Bone marrow (tissue), 2 donors: ENCODE measurements around the gene OTOGL.
"Not testable (repeated sequence)": the region's sequence is repeated elsewhere in the genome, so short reads cannot be mapped to it uniquely, and the experiment has no call there.

Experiments used
- DNase-seq, 2 donors: peaks; one replicate each; lab custom pipeline; 2025; lab: John Stamatoyannopoulos, UW

OTOGL gene

GRCh38 chr12:80135624-80136023 is 36.3 kb downstream of the OTOGL start:
- DNase-seq: no peak

DNA sequence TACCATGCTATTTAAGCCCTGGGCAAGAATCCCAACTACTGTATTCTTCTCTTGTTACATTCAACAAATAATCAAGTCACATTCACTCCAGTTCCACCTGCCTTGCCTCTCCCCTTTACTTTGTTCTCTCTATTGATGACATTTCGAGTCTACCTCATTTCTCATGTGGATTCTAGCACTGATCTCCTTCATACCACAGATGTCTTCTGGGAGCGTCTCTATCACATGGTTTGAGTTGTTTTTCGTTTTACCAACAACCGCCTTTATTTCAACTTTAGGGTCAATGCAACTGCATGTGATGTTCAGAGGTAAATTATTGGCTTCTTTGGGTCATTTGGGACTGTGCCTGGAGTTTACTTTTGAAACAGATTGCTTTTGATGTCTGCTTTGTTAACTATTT is 40.7 kb downstream of the OTOGL start:
- no peak for DNase-seq

DNA sequence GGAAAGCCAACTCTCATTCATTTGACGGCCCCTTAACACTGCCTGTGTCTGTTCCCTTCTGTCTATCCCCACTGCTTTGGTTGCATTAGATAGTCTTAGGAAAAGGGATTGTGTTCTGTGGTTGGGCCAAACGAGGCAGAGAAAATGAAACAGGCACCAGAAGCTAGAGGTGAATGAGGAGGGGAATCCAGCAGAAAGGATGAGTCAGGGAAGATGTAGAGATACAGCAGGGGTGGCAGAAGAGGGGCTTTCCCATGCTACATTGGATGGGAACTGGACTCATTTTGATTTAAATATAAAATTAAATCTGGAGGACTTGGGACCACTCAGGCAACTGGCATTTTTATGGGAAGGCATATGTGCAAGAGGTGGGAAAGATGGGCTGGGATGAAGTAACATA is 43.3 kb downstream of the OTOGL start:
- DNase-seq: no peak

GRCh38 chr12:80143537-80143936 is 44.2 kb downstream of the OTOGL start:
- DNase-seq: no peak

DNA sequence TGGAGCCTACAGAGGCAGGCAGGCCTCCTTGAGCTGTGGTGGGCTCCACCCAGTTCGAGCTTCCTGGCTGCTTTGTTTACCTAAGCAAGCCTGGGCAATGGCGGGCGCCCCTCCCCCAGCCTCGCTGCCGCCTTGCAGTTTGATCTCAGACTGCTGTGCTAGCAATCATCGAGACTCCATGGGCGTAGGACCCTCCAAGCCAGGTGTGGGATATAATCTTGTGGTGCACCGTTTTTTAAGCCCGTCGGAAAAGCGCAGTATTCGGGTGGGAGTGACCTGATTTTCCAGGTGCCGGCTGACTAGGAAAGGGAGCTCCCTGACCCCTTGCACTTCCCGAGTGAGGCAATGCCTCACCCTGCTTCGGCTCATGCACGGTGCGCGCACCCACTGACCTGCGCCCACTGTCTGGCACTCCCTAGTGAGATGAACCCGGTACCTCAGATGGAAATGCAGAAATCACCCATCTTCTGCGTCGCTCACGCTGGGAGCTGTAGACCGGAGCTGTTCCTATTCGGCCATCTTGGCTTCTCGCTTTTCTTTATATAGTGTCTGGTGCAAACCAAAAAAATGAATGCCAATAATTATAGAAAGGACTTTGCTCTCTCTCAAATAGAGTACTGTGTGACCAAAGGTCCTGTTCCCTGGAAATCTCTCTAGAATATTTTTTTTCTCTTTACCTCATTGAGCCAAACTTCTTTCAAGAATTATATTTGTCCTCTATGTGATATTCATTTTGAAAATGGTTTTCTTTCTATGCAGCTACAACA is 50.4 kb downstream of the OTOGL start:
- not testable (repeated sequence) for DNase-seq

- DNase-seq: no peak
These were observed 51.8 kb downstream of the OTOGL start for GRCh38 chr12:80151131-80151530.

- DNase-seq: no peak
These were observed 54.9 kb downstream of the OTOGL start for GRCh38 chr12:80154261-80154660.

- DNase-seq: no peak
These were observed 57.0 kb downstream of the OTOGL start for GRCh38 chr12:80156306-80156705.

DNA sequence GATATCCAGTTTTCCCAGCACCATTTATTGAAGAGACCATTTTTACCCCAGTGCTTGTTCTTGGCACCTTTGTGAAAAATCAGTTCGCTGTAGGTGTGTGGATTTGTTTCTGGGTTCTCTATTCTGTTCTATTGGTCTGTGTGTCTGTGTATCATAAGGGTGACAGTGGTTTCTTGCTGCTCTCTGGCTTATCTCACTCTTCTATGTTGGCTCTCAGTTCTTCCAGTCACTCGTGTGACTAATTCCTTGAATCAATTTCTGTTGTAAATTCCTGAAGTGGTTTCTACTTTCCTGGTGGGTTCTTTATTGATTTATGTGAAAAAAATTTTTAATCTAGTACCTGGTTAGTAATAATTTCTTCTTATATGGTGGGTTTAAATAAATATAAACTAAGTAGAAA is 58.3 kb downstream of the OTOGL start:
- no peak for DNase-seq

DNA sequence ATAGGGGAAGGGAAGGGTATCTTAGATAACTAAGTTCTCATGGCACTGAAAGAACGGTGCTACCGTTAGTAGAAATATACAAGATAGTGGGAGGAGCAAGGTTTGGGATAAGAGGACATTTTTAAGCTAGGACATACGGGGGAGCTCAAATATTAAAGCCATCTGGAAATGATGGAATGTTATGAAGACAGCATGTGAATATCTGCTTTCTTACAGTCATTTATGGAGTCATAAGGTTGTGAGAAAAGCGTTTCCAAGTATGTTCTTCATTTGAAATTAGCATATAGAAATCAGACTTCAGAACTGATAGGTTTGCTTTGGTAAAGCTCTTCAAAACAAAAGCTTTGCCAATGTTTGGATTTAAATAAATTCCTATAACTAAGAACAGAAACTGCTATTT is 62.3 kb downstream of the OTOGL start:
- no peak for DNase-seq

GRCh38 chr12:80162177-80162576 is 62.8 kb downstream of the OTOGL start:
- no peak for DNase-seq

DNA sequence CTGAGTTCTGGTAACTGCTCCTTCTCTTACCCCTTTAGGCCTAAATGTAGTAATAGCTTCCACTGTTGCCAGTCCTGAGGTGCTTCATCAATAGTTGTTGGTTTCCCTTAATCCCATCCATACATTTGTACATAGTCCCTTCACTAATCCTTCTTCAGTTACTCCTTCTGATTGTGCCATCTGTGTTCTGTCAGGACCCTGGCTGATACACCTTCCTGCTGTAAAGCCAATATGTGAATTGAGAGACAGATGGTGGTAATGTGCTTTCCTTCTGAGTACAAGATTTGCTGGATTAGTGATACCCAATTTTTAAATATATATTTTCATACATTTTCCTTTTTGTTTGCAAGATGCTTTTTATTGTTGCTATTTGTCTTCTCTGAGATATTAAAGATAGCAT is 66.4 kb downstream of the OTOGL start:
- no peak for DNase-seq

GRCh38 chr12:80166751-80167150 is 67.4 kb downstream of the OTOGL start:
- no peak for DNase-seq

- no peak for DNase-seq
These were observed 69.6 kb downstream of the OTOGL start for GRCh38 chr12:80168936-80169335.

- DNase-seq: no peak
These were observed 71.6 kb downstream of the OTOGL start for GRCh38 chr12:80170915-80171314.

- DNase-seq: no peak
These were observed 73.9 kb downstream of the OTOGL start for GRCh38 chr12:80173083-80173864.

DNA sequence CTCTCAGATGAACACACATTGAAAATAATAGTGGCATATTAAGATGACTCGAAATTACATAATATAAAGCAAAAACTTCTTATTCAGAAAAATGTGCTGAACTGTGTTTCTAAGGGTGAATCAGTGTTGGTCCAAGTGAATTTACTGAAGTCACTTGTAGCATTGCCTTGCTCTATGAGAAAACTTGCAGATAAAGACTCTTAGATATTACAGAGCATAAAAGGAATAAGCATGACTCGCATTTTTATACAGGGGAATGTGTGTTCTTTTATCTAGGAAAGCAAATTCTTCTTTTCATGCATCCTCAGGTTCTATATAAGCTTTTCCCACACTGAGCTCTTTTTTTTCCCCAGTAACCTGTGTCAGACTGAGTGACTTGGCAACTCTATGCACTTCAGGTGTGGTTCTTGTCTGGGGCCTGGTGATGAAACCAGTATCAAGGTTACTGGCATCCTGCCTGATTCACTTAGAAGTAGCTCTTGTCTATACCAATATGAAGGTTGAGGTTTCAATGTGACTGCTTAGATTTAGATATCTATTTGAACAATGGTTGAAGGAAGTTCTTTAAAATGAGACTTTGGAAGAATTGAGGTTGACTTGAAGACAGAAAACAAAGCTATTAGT is 76.1 kb downstream of the OTOGL start:
- no peak for DNase-seq

DNA sequence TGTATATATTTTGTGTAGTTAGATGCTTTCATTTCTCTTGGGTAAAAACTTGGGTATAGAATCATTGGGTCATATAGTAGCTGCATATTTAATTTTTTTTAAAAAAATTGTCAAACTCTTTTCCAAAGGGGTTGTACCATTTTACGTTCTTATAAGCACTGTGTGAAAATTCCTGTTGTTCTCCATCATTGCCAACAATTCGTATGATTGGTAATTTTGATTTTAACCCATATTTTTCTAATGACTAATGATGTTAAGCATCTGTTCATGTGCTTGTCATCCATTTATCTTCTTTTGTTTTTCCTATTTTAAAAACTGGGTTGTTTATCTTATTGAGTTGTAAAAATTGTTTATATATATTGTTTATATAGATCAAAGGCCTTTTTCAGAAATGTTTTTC is 77.4 kb downstream of the OTOGL start:
- DNase-seq: no peak

GRCh38 chr12:80178846-80179245 is 79.5 kb downstream of the OTOGL start:
- DNase-seq: no peak

- DNase-seq: no peak
These were observed 84.6 kb downstream of the OTOGL start for GRCh38 chr12:80183939-80184338.

- no peak for DNase-seq
These were observed 85.6 kb downstream of the OTOGL start for GRCh38 chr12:80184926-80185325.

- DNase-seq: peak in 1 of 2 donors; percentile 23
These were observed 87.4 kb downstream of the OTOGL start for GRCh38 chr12:80186727-80187217.

DNA sequence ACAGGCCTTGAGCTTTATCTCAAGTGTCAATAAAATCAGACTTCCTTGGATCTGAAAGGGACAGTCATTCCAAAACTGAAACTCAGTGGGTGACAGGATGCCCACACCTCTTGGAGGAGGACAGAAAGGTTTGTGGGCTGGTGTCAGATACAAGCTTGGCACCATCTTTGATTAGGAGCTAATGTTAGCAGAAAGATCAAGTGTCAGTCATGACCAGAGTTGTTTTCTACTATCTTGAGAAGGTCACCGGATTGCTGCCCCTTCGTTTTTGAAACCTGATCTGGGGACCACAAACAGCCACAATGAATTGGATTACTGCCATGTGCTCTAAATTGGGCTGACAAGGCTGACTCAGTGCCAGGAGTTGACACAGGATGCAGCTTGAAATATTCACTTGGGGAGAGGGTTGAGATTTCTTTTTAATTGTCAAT is 88.3 kb downstream of the OTOGL start:
- DNase-seq: peak in 1 of 2 donors; percentile 1
